ENCODE measurements around the gene HECTD1.
"Not testable (repeated sequence)": the region's sequence is repeated elsewhere in the genome, so short reads cannot be mapped to it uniquely, and the experiment has no call there.

The HECTD1 gene

GRCh38 chr14:31207755-31208545, at the start of gene HECTD1:
TSS of gene HECTD1 (minus strand) at chr14:31207793. CDS start at chr14:31205936, 1,857 bp downstream.
- DNase-seq, result peak; percentile 90

GRCh38 chr14:31257244-31257553, 49.6 kb upstream of the HECTD1 start:
- DNase-seq, result no peak

- DNase-seq, result no peak
Measured at GRCh38 chr14:31256534-31257243, 49.1 kb upstream of the HECTD1 start.

- not testable (repeated sequence) for DNase-seq
Measured at GRCh38 chr14:31255918-31256317, 48.3 kb upstream of the HECTD1 start.

- DNase-seq, result no peak
Measured at GRCh38 chr14:31255286-31255685, 47.7 kb upstream of the HECTD1 start.

- no peak for DNase-seq
Measured at GRCh38 chr14:31253746-31254471, 46.3 kb upstream of the HECTD1 start.

- DNase-seq, result no peak
Measured at GRCh38 chr14:31252865-31253264, 45.3 kb upstream of the HECTD1 start.

- no peak for DNase-seq
Measured at GRCh38 chr14:31251028-31251958, 43.7 kb upstream of the HECTD1 start.

GRCh38 chr14:31244626-31245025, 37.0 kb upstream of the HECTD1 start:
- no peak for DNase-seq

GRCh38 chr14:31243860-31244259, 36.3 kb upstream of the HECTD1 start:
- DNase-seq, result peak; percentile 2

GRCh38 chr14:31242161-31242940, 34.8 kb upstream of the HECTD1 start:
- not testable (repeated sequence) for DNase-seq

- DNase-seq, result no peak
Measured at GRCh38 chr14:31241450-31242114, 34.0 kb upstream of the HECTD1 start.

- no peak for DNase-seq
Measured at GRCh38 chr14:31239741-31240140, 32.1 kb upstream of the HECTD1 start.

- DNase-seq, result no peak
Measured at GRCh38 chr14:31235462-31235861, 27.9 kb upstream of the HECTD1 start.

- no peak for DNase-seq
Measured at GRCh38 chr14:31232081-31232480, 24.5 kb upstream of the HECTD1 start.

- not testable (repeated sequence) for DNase-seq
Measured at GRCh38 chr14:31231272-31231671, 23.7 kb upstream of the HECTD1 start.

- no peak for DNase-seq
Measured at GRCh38 chr14:31230573-31230958, 23.0 kb upstream of the HECTD1 start.

GRCh38 chr14:31229638-31230572, 22.3 kb upstream of the HECTD1 start:
- no peak for DNase-seq

GRCh38 chr14:31229009-31229408, 21.4 kb upstream of the HECTD1 start:
- no peak for DNase-seq

GRCh38 chr14:31228533-31228932, 20.9 kb upstream of the HECTD1 start:
- DNase-seq, result no peak
